ENCODE results near the gene ORM1. TPM values are rescaled to one million over a fixed set of nuclear protein-coding genes. Genes with fewer than 3 reads are reported as not detected.

Gene ORM1
- total and polyA plus RNA-seq, 10 of the 15 experiments (the other 5 are each of a cell fraction or from before 2014, with no cell fraction given), result 4.4 TPM; not detected in 9

DNA sequence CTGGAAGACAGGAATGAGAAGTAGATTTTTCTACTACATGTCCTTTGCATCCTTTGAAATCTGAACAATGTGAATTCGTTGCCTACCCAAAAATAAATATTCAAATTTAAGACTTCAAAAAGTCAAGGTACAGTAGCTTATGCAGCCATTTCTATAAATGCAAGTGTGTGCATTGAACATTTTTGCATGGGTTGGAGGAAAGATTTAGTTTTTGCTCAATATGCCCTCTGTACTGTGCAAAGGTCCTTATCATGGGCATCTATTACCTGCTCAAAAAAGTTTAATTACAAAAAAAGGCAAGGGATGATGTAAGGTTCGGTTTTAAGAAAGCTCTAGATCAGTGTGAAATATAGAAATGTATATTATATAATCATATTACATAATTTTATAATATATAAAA is 42.3 kb downstream of the ORM1 start (continued):
- TF ChIP-seq POLR2AphosphoS5 (IDR thresholded peaks at IDR 0.05; ENCODE audit: low read length) (no peak), SMARCA5 (IDR thresholded peaks at IDR 0.05) (no peak), EGR1 (IDR thresholded peaks at IDR 0.05; ENCODE audit: borderline replicate concordance in 1 of 2, low read depth in 2 of 2, low read length in 2 of 2) (no peak), KLF5 (IDR thresholded peaks at IDR 0.05; ENCODE audit: partially characterized antibody) (no peak)

- Histone ChIP-seq H3K9ac (ENCODE audit: control insufficient read depth, insufficient read depth, low read length) (no peak overlapping the region; the same call in 1 of the 2 replicates), H3K4me3 (0 out of 2 replicates have a peak overlapping the region, but pooled peaks have one; percentile 1), H3K9me3 (replicated peaks; ENCODE audit: control insufficient read depth, insufficient read depth, low read length) (no peaks in the 10 kb centered on the region), H3K79me2 (ENCODE audit: control insufficient read depth, insufficient read depth, low read length) (peaks cover 25% of the 10 kb centered on the region), H2AFZ (ENCODE audit: control insufficient read depth, low read depth, low read length) (no peak overlapping the region), H3K27me3 (replicated peaks in 1 of 2; ENCODE audit: control insufficient read depth in 2 of 2, insufficient read depth in 2 of 2, low read length in 1 of 2) (no peaks in the 10 kb centered on the region), H3K27ac (ENCODE audit: control insufficient read depth, insufficient read depth) (peak overlapping the region; percentile 78), H3K36me3 (ENCODE audit: control insufficient read depth in 2 of 2, insufficient read depth in 2 of 2, low read length in 1 of 2) (peaks cover 45 to 47% of the 10 kb centered on the region in 2 experiments), H4K20me1 (ENCODE audit: control insufficient read depth, insufficient read depth) (no peaks in the 10 kb centered on the region), H3K4me1 (ENCODE audit: control insufficient read depth, insufficient read depth, low read length) (peaks cover 65% of the 10 kb centered on the region), H3K4me2 (ENCODE audit: control insufficient read depth, insufficient read depth) (peak overlapping the region; percentile 86)
- 3% methylated on average over 10 of the region's 10 CpGs for WGBS (ENCODE audit: insufficient coverage, insufficient replicate concordance, low lambda C conversion rate, missing lambda C conversion rate)
- CTCF ChIA-PET, result interaction anchor here (0.7 to 7.4 kb wide), 6 partner anchors 12 to 141 kb away, joined by 3 to 108 read pairs (median 4); partner anchors contain the start of gene AKNA
- RAD21 ChIA-PET (ENCODE audit: unreplicated experiment), result interaction anchor here (1.0 to 12.9 kb wide), 6 partner anchors 13 to 287 kb away, joined by 3 to 251 read pairs (median 5); partner anchors contain the start of gene AKNA
- FAIRE-seq, result peak; percentile 91
- in situ Hi-C loops (cut with MboI), result no loop called here
- no peak for DNase-seq (ENCODE audit: low read depth, low spot score)
- POLR2A ChIA-PET, result interaction anchor here (0.6 to 13.2 kb wide), 8 partner anchors 10 to 237 kb away, joined by 3 to 312 read pairs (median 4); partner anchors contain the start of gene AKNA
- BruUV-seq (replicated peaks), result no TSS peak
- peak; percentile 75 for ATAC-seq
- SMC1A ChIA-PET (ENCODE audit: uncharacterized antibody, unreplicated experiment), result interaction anchor here (0.8 to 13.9 kb wide), 11 partner anchors 13 to 39 kb away, joined by 3 to 327 read pairs (median 6); partner anchors contain the start of gene AKNA
- intact Hi-C loops (cut with micrococcal nuclease; ENCODE audit: unreplicated experiment), result loop anchor here (1.0 to 2.0 kb wide), 3 partner anchors 17 to 31 kb away; no protein-coding TSS in a partner anchor
- TF ChIP-seq SMARCA5 (IDR thresholded peaks at IDR 0.05) (peak; percentile 85), SPI1 (IDR thresholded peaks at IDR 0.05; ENCODE audit: borderline replicate concordance, insufficient read depth, low read depth, low read length) (peak; percentile 97), BHLHE40 (IDR thresholded peaks at IDR 0.05; ENCODE audit: borderline replicate concordance in 1 of 2, low read depth in 2 of 2, low read length in 1 of 2) (peak in 1 of 2 experiments; percentile 33; a peak in 1 of 4 replicates), ZSCAN29 (IDR thresholded peaks at IDR 0.05) (no peak), BACH1 (IDR thresholded peaks at IDR 0.05; ENCODE audit: borderline replicate concordance) (0 out of 2 replicates have a peak, but pooled peaks have one; percentile 13), ZNF217 (IDR thresholded peaks at IDR 0.05) (peak; percentile 38; the same call in 1 of the 2 replicates), MLLT1 (IDR thresholded peaks at IDR 0.05) (peak; percentile 79), CREM (IDR thresholded peaks at IDR 0.05; ENCODE audit: low read depth) (peak; percentile 26; the same call in 1 of the 2 replicates), JUND (IDR thresholded peaks at IDR 0.05; ENCODE audit: low read depth, low read length) (no peak), ZNF687 (IDR thresholded peaks at IDR 0.05) (peak; percentile 42), BCL11A (IDR thresholded peaks at IDR 0.05; ENCODE audit: low read depth, low read length) (peak; percentile 61), PAX5 (IDR thresholded peaks at IDR 0.05; ENCODE audit: borderline replicate concordance, low read depth, low read length) (0 out of 2 replicates have a peak, but pooled peaks have one; percentile 34), MXI1 (IDR thresholded peaks at IDR 0.05; ENCODE audit: low read depth, low read length) (peak; percentile 60; the same call in 1 of the 2 replicates)
Measured at GRCh38 chr9:114366334-114367128, 43.6 kb downstream of the ORM1 start.

Data from GM12878 (cell line).